ENCODE data around the gene NCOR2.

Gene NCOR2

DNA sequence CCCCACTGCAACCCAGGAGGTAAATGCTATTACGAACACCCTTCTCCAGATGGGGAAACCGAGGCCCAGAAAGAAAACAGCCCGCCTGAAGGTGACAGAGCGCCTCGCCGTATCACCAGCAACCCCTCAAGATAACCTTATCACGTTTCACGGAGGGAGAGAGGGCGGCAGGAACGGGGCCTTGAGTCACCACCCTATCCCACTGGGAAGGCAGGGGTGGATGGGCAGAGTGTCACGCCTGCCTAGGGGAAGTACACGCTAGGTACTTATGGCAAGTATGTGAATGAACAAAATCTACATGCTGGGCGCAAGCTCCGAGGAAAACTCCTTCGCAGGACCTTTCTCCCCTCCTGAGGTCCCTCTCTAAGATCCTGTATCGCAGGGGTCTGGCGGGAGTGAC lies 17.8 kb downstream of the NCOR2 start:
- no peak for DNase-seq (ENCODE audit: low spot score)
- TF ChIP-seq, protein P1, sequence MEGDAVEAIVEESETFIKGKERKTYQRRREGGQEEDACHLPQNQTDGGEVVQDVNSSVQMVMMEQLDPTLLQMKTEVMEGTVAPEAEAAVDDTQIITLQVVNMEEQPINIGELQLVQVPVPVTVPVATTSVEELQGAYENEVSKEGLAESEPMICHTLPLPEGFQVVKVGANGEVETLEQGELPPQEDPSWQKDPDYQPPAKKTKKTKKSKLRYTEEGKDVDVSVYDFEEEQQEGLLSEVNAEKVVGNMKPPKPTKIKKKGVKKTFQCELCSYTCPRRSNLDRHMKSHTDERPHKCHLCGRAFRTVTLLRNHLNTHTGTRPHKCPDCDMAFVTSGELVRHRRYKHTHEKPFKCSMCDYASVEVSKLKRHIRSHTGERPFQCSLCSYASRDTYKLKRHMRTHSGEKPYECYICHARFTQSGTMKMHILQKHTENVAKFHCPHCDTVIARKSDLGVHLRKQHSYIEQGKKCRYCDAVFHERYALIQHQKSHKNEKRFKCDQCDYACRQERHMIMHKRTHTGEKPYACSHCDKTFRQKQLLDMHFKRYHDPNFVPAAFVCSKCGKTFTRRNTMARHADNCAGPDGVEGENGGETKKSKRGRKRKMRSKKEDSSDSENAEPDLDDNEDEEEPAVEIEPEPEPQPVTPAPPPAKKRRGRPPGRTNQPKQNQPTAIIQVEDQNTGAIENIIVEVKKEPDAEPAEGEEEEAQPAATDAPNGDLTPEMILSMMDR (IDR thresholded peaks at IDR 0.05; ENCODE audit: extremely low read depth, missing control alignments): no peak

DNA sequence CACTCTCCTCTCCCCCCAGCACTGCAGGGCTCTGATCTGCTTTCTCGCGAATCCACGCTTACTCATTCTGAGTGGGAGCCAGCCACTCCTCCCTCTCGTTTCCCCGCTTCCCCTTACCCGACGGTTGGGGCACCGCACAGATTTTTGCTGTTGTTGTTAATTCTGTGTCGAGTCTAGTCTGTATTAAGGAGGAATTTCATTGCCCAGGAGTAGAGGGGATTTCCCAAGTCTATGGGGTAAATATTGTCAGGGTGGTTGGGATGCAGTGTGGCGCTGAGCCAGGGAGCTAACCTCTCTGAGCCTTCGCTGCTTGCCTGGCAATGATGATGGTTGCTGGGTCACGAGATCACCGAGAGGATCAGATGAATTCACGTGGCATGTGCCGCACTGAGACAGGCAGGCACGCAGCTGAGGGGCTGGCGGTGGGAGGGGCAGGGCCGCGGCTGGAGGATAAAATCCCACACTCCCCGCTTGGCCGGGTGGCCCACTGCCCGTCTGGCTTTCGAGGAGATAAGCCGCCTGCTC lies 18.5 kb downstream of the NCOR2 start:
- DNase-seq (ENCODE audit: low spot score): no peak
- TF ChIP-seq, protein P1 (IDR thresholded peaks at IDR 0.05; ENCODE audit: extremely low read depth, missing control alignments): no peak

DNA sequence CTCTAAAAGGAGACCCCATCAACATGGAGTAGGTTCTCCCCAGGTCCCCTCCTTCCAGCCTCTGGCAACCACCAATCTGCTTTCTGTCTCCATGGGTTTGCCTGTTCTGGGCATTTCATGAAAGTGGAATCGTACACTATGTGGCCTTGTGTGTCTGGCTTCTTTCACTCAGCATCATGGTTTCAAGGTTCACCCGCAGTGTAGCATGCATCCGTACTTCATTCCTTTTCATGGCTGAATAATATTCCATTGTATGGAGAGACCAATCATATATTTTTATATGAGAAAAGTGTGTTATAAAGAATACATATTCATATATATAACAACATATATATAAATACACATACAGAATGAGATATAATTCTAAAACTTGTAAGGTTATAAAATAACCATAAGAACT lies 19.8 kb downstream of the NCOR2 start:
- no peak for DNase-seq (ENCODE audit: low spot score)
- TF ChIP-seq, protein P1 (IDR thresholded peaks at IDR 0.05; ENCODE audit: extremely low read depth, missing control alignments): no peak

DNA sequence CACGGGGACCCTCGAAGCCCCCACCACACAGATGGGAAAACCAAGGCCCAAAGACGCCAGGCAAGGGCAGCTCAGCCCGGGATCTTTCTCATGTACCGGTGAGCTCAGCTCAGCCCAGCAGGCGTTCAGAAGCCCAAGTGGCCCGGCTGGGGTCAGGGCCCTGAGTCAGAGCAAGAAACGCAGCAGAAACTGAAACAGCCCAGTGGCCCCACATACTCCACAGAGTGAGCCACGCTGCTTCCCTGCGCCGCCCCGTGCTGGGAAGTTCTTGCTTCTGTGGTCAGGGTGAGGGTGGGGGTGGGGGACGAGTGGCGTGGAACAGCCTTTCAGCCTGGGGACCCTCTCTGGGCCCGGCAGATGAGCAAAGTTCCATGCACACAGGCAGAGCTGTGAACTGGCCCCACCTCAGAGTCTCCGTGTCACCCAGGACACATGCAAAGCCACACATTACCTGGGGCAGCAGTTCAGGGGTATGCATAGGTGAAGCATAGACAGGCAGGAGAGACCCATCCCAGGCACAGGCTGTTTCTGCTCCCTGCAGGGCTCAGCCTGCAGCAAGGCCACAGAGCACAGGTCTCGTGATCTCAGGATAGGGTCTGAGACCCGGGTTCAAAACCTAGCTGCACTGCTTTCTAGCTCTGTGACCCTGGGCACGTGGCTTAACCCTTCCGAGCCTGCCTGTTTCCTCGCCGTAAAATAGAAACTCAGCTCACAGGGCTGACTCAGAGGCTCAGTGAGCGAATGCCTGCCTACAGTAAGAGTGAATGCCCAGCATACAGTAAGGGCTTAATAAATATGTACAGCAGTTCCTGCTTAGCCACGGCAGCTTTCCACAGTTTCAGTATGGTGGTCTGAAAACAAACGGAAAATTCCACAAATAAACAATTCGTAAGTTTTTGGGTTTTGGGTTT lies 21.6 kb downstream of the NCOR2 start:
- TF ChIP-seq, protein P1 (IDR thresholded peaks at IDR 0.05; ENCODE audit: extremely low read depth, missing control alignments): no peak
- DNase-seq (ENCODE audit: low spot score): peak; percentile 89

DNA sequence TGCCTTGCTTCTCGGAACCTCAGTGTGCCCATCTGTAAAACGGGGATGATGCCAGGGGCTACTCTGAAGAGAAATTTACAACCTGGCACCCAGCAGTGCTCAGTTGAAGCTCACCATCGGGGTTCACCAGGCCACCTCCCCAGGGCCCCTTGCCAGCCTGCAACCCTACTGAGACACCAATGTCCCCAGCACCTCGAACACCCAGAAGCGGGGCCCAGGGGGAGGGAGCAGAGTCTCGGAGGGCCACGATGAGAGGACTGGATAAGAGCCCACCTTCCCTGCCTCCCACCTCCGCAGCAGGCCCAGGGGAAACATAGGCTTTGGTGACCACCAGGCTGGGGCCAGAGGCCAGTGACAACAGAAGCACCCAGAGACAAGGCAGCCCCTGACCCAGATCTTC lies 22.4 kb downstream of the NCOR2 start:
- DNase-seq (ENCODE audit: low spot score): no peak
- TF ChIP-seq, protein P1 (IDR thresholded peaks at IDR 0.05; ENCODE audit: extremely low read depth, missing control alignments): no peak

DNA sequence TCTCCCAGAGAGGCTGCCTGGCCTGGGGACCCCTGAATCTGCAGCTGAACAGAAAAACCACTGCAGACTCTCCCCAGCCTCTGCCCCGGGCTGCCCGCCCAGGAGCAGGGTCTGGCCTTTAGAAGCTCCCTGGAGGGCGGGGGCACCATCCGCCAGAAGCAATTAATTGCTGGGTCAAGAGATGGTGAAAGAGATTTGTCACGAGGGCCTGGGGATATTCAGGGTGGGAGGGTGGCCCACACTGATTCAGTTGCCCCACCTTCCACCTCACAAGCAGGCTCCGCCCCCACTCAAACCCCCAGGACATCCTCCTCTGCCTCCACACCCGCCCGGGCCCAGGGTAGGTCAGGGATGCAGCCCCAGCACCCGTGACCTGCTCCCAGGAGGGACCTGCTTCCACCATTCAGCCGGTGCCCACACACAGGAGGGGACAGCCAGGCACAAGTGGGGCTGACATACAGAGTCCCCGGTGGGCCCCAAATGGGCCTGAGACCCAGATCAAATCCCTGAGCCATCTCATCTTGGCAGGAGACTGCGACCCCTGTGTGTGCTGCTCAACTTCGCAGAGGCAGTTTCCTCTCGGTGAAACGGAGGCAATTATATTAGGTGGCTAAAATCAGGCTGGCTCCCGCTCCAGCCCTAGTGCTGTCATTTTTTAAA lies 23.0 kb downstream of the NCOR2 start:
- DNase-seq (ENCODE audit: low spot score): no peak
- TF ChIP-seq, protein P1 (IDR thresholded peaks at IDR 0.05; ENCODE audit: extremely low read depth, missing control alignments): no peak
